ENCODE data around the gene SSTR4.

Gene SSTR4

DNA sequence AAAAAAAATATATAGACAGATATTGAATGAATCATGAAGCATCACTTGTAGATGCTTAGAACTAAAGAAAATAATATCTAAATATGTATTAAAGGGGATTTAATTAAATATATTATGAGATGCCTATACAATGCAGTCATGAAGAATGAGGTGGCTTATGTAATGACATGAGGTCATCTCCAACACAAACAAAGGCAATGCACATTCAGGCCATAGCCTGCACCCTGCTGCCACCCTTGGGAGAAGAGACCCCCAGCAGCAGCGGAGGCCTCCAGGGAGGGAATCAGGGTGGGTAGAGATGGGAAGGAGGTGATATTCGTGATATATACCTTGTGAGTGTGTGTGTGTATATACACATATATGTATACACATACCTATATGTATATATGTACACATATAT is 26.4 kb upstream of the SSTR4 start:
- H3K27ac ChIP-seq = no peak overlapping the region
- TF ChIP-seq, protein P1, sequence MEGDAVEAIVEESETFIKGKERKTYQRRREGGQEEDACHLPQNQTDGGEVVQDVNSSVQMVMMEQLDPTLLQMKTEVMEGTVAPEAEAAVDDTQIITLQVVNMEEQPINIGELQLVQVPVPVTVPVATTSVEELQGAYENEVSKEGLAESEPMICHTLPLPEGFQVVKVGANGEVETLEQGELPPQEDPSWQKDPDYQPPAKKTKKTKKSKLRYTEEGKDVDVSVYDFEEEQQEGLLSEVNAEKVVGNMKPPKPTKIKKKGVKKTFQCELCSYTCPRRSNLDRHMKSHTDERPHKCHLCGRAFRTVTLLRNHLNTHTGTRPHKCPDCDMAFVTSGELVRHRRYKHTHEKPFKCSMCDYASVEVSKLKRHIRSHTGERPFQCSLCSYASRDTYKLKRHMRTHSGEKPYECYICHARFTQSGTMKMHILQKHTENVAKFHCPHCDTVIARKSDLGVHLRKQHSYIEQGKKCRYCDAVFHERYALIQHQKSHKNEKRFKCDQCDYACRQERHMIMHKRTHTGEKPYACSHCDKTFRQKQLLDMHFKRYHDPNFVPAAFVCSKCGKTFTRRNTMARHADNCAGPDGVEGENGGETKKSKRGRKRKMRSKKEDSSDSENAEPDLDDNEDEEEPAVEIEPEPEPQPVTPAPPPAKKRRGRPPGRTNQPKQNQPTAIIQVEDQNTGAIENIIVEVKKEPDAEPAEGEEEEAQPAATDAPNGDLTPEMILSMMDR (conservative IDR thresholded peaks at IDR 0.05) = no peak

DNA sequence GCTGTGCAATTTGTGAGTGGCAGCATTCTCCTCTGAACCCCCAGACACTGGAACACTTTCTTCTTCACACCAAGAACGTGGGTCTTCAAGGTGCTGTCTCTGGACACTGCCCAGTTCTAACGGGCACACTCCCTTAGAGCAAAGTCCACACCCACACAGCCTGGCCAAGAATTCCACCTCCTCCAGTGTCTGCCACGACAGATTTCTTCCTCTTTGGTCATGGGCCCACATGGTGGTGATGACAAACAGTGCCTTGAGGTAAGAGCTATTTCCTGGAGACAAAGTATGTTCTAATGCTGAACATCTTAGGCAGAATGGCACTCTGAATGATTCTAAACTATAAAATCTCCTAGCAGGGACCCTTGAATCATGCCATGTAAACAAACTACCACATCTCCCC is 25.5 kb upstream of the SSTR4 start:
- TF ChIP-seq, protein P1 (conservative IDR thresholded peaks at IDR 0.05) = no peak
- no peak overlapping the region for H3K27ac ChIP-seq

DNA sequence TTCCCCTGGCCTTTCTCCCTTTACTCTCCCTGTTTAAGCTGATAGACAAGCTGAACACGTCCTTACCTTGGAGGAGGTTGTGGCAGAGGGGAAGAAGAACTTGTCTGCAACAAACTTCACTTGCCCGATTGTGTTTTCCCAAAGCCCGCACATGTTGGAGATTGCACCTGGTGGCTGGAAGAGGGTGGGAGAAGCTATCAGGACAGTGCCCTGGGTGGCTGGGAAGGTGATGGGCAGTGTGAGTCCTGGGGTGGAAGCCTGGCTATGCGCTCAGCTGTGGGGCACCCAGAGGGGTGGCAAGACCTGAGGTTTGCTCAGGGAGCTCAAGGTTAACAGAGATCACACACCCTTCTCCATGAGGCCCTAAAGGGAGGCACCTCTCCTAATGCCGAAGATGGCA is 25.0 kb upstream of the SSTR4 start:
- TF ChIP-seq, protein P1 (conservative IDR thresholded peaks at IDR 0.05) = no peak
- H3K27ac ChIP-seq = no peak overlapping the region

DNA sequence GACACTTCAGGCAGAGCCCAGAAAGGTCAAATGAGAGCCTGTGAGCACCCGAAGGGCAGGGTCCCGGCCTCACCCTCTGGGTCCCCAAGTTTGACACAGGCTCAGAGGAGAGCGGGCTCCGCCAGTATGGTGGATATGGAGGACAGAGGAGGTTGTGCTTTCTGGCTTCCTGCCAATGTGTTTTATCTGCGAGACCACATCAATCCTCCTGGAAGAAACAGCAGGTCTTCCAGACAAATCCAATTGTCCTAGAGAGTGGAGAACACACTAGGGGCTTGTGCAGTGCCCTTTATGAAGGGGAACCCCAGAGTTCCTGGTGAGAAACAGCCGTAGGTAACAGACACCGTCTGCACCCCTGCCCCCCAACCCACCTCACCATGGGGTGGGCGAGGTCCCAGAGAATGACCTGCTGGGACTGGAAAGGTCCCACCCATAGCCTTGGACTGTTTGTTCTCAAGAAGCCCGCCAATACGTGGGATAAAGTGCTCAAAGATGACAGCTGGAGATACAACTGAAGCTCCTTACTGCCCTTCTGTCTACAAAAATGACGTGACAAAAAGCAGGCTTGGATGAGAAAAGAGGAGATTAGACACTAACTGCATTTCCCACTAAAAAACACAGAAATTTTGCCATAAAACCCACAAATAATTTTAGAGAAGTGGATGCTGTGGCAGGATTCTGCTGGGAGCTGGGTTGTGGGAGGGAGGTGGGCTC is 23.9 kb upstream of the SSTR4 start:
- no peak overlapping the region for H3K27ac ChIP-seq
- TF ChIP-seq, protein P1 (conservative IDR thresholded peaks at IDR 0.05) = no peak

DNA sequence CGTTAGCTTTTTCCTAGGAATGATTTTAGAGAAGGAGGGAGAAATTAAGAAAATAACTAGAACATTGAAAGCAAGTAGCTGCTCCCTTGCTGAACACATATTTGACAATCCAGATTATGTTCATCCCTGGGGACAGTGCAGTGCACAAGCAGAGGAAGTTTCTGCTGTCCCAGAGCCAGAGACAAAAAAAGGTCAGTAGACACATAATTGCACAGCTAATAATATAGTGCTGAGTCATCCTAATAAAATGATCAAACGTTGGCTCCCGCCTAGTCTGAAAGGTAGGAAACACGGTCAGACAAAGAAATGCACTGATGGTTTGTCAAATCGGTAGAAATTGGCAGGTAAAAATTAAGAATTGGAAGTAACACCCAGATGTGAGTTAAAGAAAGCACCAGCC is 21.7 kb upstream of the SSTR4 start:
- H3K27ac ChIP-seq = no peak overlapping the region
- TF ChIP-seq, protein P1 (conservative IDR thresholded peaks at IDR 0.05) = no peak

DNA sequence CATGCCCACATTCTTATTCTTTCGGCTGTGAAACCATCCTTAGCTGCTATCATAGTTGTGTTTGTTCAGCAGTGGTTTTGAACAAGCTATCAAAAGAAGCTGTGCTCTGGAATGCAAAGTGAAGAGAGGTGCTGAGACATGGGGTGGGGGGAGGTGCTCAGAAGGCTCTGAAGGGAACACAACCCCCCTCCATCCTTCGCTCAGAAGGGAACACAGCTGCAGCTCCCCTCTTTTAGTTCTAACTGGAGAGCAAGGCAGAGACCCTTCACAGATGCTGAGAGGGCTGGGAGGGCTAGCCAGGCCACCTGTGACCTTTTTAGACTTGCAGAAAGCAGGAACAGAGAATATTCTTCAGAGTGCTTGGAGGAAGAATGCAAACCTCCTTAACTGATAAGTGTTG is 17.6 kb upstream of the SSTR4 start:
- H3K27ac ChIP-seq = no peak overlapping the region

DNA sequence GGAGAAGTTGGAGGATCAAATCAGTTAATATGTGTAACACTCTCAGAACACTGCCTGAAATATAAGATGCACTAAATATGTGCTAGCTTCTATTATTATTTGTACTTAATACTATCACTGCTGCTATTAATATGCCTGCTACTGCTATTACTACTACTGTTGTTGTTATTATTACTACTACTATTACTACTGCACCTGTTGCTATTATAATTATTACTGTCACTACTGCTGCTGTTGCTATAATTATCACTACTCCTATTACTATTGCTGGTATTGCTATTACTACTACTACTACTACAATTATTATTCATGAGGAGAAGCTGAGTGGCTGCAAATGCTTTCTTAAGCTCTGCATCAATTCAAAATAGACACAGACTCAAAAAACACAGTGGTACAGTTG is 16.7 kb upstream of the SSTR4 start:
- no peak overlapping the region for H3K27ac ChIP-seq
- TF ChIP-seq, protein P1 (conservative IDR thresholded peaks at IDR 0.05) = no peak

More for the DNA sequence above, 17.6 kb upstream of the SSTR4 start:
- TF ChIP-seq, protein P1 (conservative IDR thresholded peaks at IDR 0.05) = no peak

All from VCaP (cell line).